Neural crest cell (in vitro differentiated cells): Measurements from ENCODE around the gene CRTC1. TPM values are rescaled to one million over a fixed set of nuclear protein-coding genes. Genes with fewer than 3 reads are reported as not detected.

Source experiments
- DNase-seq: peaks from one replicate; pipeline ENCODE4 v3.0.0; 2021; ENCODE audit warnings: low read depth, mixed read lengths, low spot score
- H3K27ac Mint-ChIP-seq: one replicate; pipeline ENCODE4 v1.8.0; 2021; ENCODE audit warnings: mild to moderate bottlenecking, mixed read lengths; ENCODE audit not compliant: unreplicated experiment
- H3K27me3 Mint-ChIP-seq: 2 replicates; pipeline ENCODE4 v1.8.0; 2021; ENCODE audit warnings: low read depth, mild to moderate bottlenecking, mixed read lengths
- H3K36me3 Mint-ChIP-seq: 2 replicates; pipeline ENCODE4 v1.8.0; 2021; ENCODE audit warnings: low read depth, mild to moderate bottlenecking, mixed read lengths
- H3K4me1 Mint-ChIP-seq: 2 replicates; pipeline ENCODE4 v1.8.0; 2021; ENCODE audit warnings: mixed read lengths
- H3K4me3 Mint-ChIP-seq: one replicate; pipeline ENCODE4 v1.8.0; 2021; ENCODE audit warnings: mild to moderate bottlenecking, mixed read lengths
- H3K9me3 Mint-ChIP-seq: 2 replicates; pipeline ENCODE4 v1.8.0; 2021; ENCODE audit warnings: mixed read lengths
- long read RNA-seq: library from polyadenylated mRNA; unstranded; transcript quantifications from one replicate; pipeline ENCODE4 v2.0.0, GENCODE V29; 2020
- total RNA-seq: library from RNA; stranded (reverse); gene quantifications from 2 replicates; pipeline ENCODE4 v1.2.1, GENCODE V29; 2021
- TF ChIP-seq, protein P1 (sequence below): fragments of 200-600 bp; sonication (generic); conservative IDR thresholded peaks from 2 replicates; pipeline ENCODE4 v1.5.0; 2021; ENCODE audit warnings: antibody characterized with exemption, mild to moderate bottlenecking

CRTC1 gene, protein sequence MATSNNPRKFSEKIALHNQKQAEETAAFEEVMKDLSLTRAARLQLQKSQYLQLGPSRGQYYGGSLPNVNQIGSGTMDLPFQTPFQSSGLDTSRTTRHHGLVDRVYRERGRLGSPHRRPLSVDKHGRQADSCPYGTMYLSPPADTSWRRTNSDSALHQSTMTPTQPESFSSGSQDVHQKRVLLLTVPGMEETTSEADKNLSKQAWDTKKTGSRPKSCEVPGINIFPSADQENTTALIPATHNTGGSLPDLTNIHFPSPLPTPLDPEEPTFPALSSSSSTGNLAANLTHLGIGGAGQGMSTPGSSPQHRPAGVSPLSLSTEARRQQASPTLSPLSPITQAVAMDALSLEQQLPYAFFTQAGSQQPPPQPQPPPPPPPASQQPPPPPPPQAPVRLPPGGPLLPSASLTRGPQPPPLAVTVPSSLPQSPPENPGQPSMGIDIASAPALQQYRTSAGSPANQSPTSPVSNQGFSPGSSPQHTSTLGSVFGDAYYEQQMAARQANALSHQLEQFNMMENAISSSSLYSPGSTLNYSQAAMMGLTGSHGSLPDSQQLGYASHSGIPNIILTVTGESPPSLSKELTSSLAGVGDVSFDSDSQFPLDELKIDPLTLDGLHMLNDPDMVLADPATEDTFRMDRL
- 24.1 and 25.2 TPM in 2 replicates for total RNA-seq
- long read RNA-seq, partial matches to known transcripts: 0 of 1 reads
- long read RNA-seq, other reads (novel, unspliced or antisense): 1 of 1 reads

DNA sequence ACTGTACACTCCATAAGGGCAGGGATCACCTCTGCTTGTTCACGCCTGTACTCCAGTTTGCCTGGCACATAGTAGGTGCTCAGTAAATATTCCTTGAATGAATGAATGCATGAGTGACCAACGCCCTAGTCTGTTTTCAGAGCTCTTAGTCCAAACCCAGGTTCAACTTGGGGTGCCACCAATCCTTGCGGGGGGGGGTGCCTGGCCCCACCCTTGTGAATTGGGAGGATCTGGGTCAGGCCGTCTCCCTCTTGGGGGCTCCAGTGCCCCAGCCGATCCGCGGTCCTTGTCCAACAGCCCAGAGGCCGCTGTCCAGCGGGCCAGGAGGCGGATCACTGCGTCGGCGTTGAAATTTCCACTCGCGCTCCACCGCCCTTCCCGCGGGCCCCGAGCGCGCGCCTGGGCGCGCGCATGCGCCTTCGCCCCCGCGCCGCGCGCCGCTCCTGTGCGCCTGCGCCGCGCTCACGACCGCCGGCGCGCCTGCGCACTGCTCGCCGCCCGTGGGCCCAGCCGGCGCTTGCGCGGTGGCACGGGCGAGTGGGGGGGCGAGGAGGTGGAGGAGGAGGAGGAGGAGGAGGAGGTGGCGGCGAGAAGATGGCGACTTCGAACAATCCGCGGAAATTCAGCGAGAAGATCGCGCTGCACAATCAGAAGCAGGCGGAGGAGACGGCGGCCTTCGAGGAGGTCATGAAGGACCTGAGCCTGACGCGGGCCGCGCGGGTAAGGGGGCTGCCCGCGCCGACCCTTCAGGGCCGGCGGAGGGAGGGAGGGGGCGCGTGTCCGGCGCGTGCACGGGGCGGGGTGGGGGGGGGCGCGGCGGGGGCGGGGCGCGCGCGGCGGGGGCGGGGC is at the start of gene CRTC1:
TSS of gene CRTC1 (plus strand) at position 572 of the 849 bp plus-strand sequence. CDS start at position 595, 23 bp downstream.
- Mint-ChIP-seq H3K27ac (peak within 1 kb of the TSS; percentile 89), H3K9me3 (no peaks in the 10 kb centered on the region), H3K36me3 (no peaks in the 10 kb centered on the region), H3K4me3 (peak within 1 kb of the TSS; percentile 89), H3K4me1 (peaks cover 19% of the 10 kb centered on the region), H3K27me3 (no peaks in the 10 kb centered on the region)
- peak; percentile 90 for DNase-seq
- TF ChIP-seq, protein P1, sequence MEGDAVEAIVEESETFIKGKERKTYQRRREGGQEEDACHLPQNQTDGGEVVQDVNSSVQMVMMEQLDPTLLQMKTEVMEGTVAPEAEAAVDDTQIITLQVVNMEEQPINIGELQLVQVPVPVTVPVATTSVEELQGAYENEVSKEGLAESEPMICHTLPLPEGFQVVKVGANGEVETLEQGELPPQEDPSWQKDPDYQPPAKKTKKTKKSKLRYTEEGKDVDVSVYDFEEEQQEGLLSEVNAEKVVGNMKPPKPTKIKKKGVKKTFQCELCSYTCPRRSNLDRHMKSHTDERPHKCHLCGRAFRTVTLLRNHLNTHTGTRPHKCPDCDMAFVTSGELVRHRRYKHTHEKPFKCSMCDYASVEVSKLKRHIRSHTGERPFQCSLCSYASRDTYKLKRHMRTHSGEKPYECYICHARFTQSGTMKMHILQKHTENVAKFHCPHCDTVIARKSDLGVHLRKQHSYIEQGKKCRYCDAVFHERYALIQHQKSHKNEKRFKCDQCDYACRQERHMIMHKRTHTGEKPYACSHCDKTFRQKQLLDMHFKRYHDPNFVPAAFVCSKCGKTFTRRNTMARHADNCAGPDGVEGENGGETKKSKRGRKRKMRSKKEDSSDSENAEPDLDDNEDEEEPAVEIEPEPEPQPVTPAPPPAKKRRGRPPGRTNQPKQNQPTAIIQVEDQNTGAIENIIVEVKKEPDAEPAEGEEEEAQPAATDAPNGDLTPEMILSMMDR: no peak

- H3K27ac Mint-ChIP-seq: peak overlapping the region; percentile 65
- no peaks in the 10 kb centered on the region for H3K36me3 Mint-ChIP-seq
- no peak for DNase-seq
- H3K27me3 Mint-ChIP-seq: no peaks in the 10 kb centered on the region
- peaks cover 23% of the 10 kb centered on the region for H3K4me1 Mint-ChIP-seq
- TF ChIP-seq, protein P1: no peak
- no peaks in the 10 kb centered on the region for H3K9me3 Mint-ChIP-seq
- peak overlapping the region; percentile 81 for H3K4me3 Mint-ChIP-seq
These were observed 48.7 kb upstream of the CRTC1 start for GRCh38 chr19:18634612-18635297.

DNA sequence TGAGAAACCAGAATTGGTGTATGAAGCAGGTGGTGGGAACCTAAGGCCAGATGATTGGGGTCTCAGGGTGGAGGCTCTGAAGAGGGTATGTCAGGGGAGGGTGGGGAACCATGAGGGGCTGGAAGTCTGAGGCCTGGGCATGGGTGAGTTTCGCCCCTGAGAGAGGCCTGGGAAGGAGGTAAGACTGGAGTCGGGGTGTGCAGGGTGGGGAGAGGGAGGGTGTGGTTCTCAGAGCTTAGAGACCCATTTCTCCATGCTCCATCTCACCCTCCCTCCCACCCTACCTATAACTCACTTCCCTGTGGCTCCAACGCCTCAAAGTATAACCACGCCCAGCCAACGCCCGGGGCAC is 47.7 kb upstream of the CRTC1 start:
- TF ChIP-seq, protein P1: no peak
- peak overlapping the region; percentile 97 for H3K4me3 Mint-ChIP-seq
- H3K27me3 Mint-ChIP-seq: no peaks in the 10 kb centered on the region
- H3K4me1 Mint-ChIP-seq: peaks cover 21% of the 10 kb centered on the region
- H3K9me3 Mint-ChIP-seq: no peaks in the 10 kb centered on the region
- no peaks in the 10 kb centered on the region for H3K36me3 Mint-ChIP-seq
- no peak overlapping the region for H3K27ac Mint-ChIP-seq
- no peak for DNase-seq

- Mint-ChIP-seq H3K9me3 (no peaks in the 10 kb centered on the region), H3K36me3 (no peaks in the 10 kb centered on the region), H3K27me3 (no peaks in the 10 kb centered on the region), H3K4me1 (peaks cover 21% of the 10 kb centered on the region), H3K27ac (no peak overlapping the region), H3K4me3 (peak overlapping the region; percentile 97)
- TF ChIP-seq, protein P1: no peak
- DNase-seq: peak; percentile 99
These were observed 47.1 kb upstream of the CRTC1 start for GRCh38 chr19:18636183-18636968.
